ENCODE measurements around the gene PCSK5.

GRCh38 chr9:75912951-75913350, 22.5 kb downstream of the PCSK5 start:
- TF ChIP-seq, protein P1, sequence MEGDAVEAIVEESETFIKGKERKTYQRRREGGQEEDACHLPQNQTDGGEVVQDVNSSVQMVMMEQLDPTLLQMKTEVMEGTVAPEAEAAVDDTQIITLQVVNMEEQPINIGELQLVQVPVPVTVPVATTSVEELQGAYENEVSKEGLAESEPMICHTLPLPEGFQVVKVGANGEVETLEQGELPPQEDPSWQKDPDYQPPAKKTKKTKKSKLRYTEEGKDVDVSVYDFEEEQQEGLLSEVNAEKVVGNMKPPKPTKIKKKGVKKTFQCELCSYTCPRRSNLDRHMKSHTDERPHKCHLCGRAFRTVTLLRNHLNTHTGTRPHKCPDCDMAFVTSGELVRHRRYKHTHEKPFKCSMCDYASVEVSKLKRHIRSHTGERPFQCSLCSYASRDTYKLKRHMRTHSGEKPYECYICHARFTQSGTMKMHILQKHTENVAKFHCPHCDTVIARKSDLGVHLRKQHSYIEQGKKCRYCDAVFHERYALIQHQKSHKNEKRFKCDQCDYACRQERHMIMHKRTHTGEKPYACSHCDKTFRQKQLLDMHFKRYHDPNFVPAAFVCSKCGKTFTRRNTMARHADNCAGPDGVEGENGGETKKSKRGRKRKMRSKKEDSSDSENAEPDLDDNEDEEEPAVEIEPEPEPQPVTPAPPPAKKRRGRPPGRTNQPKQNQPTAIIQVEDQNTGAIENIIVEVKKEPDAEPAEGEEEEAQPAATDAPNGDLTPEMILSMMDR (IDR thresholded peaks at IDR 0.05), result no peak
- TF ChIP-seq POLR2AphosphoS5 (IDR thresholded peaks at IDR 0.05) (no peak), POLR2A (IDR thresholded peaks at IDR 0.05) (no peak)

Measured in prostate gland (tissue), 2 donors.